Occipital lobe (tissue), 2 donors: ENCODE measurements around the gene PNPLA3. TPM values are rescaled to one million over a fixed set of nuclear protein-coding genes. Genes with fewer than 3 reads are reported as not detected.

Source experiments
- DNase-seq: peaks from one replicate; lab custom pipeline; 2025; lab: John Stamatoyannopoulos, UW
- total RNA-seq: library from RNA; depleted of rRNA; stranded (reverse); fragments of >200 nt; gene quantifications from one replicate; pipeline ENCODE4 v1.2.3, GENCODE V29; 2014

The PNPLA3 gene
- total RNA-seq, 1 donor from 2014 or later, result 12.8 TPM

GRCh38 chr22:43991316-43992020 is 67.9 kb downstream of the PNPLA3 start:
- DNase-seq, result no peak

- no peak for DNase-seq
These were observed 68.8 kb downstream of the PNPLA3 start for GRCh38 chr22:43992331-43992821.

- peak; percentile 16 for DNase-seq
These were observed 69.6 kb downstream of the PNPLA3 start for GRCh38 chr22:43993072-43993760.

GRCh38 chr22:43994006-43994405 is 70.4 kb downstream of the PNPLA3 start:
- DNase-seq, result no peak

GRCh38 chr22:43994416-43994815 is 70.8 kb downstream of the PNPLA3 start:
- no peak for DNase-seq

GRCh38 chr22:43995057-43995685 is 71.6 kb downstream of the PNPLA3 start:
- no peak for DNase-seq

GRCh38 chr22:43995798-43996169 is 72.2 kb downstream of the PNPLA3 start:
- DNase-seq, result no peak

GRCh38 chr22:43996170-43996980 is 72.8 kb downstream of the PNPLA3 start:
- peak; percentile 51 for DNase-seq

- DNase-seq, result no peak
These were observed 73.3 kb downstream of the PNPLA3 start for GRCh38 chr22:43996981-43997265.

Other genes starting within 250 kb of the PNPLA3 start
- gene EFCAB6, start 111.5 kb upstream of the PNPLA3 start, total RNA-seq, result 8.3 TPM
- 51.6 TPM for gene SULT4A1, start 61.3 kb upstream of the PNPLA3 start, total RNA-seq
- not detected for gene PNPLA5, start 31.8 kb upstream of the PNPLA3 start, total RNA-seq
- 31.0 TPM for gene SAMM50, start 31.6 kb downstream of the PNPLA3 start, total RNA-seq
- 5.1 TPM for gene PARVB, start 100.5 kb downstream of the PNPLA3 start, total RNA-seq